ENCODE results near the gene CIB4.
"Not testable (repeated sequence)": the region's sequence is repeated elsewhere in the genome, so short reads cannot be mapped to it uniquely, and the experiment has no call there.

The CIB4 gene

DNA sequence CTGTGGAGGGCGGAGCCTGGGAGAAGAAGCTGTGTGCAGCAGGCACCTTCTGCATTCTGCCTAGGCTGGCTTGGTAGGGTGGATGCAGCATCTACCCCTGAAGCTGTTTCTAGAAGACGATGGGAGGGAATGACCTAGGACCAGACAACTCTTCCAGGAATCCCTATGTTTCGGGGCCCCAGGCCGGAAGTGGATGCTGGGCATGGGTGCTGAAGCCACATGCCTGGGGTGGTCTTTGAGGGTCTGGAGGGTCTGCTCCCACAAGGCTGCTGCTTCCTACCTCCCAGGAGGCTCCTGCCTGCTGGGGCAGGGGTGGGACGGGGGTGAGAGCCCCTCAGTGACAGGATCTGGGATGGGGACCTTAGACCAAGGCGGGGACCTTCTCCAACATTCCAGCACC lies 61.0 kb downstream of the CIB4 start:
- DNase-seq = no peak

DNA sequence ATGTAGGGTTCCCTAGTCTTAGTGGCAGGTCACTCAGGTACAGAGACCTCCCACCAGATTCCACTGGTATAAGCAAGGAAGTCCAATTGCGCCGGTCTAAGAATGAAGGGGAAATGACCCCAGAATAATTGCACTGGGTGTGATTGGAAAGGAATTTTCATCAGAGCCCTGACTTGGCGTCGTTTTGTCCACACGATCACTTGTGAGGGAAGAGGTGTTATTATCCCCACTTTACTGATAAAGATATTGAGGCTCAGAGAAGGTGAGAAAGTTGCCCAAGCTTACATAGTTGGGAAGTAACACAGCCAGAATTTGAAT lies 61.5 kb downstream of the CIB4 start:
- no peak for DNase-seq

DNA sequence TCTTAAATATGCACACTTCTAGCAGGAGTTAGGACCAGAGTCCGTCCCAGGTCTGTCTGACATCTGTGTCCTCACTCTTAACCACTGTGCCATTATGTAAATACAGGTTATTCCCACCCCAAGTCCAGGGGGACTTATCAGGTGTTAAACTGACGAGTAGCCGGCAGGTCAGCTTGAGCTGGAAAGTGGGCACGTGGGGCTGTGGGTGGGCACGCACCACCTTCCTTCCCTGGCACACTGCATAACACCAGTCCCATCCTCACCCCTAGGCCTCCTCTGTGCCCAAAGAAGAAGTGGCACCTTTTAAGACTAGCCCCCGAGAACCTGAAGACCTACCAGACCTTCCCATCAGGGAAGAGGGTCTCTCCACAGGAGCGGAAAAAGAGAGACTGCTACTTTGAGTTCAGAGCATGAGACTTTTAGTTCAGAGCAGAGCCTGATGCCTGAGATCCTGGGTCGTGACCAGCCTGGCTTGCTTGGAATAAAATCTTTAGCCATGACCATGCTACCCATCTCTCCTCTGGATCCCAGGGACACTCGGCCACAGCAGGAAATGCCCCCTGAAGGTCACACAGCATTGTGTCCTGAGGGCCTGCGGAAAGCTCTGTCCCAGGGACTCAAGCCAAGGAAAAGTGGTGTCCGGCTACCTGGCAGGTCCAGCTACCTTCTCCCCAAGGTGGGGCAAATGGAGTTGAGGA lies 62.0 kb downstream of the CIB4 start:
- no peak for DNase-seq

DNA sequence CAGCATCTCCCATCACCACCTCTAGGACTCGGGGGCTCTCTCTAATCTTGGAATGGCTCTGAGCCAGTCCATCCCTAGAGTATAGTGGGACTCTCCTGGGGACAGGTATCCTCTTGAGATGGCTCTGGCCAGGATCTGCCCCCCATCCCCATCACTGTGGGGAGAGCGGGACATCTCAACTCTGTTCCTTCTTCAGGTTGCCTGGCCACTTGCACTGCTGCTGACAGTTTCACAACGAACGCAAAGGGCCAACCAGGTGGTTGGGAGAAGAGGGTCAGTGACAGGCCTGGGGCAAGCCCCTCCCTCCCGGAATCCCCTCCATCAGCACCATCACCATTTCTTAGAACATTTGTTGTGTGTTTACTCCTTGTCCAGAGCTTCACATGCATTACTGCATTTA lies 62.6 kb downstream of the CIB4 start:
- no peak for DNase-seq

DNA sequence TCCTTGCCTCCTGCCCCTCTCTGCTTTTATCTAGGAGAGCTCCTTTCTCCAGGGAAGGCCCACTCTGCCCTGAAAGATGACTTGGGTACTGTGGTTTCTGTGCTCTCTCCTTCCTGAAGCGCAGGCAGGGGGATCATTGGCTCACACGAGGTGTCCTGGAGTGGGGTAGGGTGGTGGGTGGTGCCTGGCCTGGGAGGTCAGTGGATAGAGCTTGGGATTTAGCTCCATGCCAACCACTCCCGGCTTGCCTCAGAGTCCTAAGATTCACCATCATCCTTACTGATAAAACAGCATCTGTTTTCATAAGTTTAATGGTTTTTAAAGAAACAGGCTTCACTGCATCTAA lies 63.1 kb downstream of the CIB4 start:
- no peak for DNase-seq

DNA sequence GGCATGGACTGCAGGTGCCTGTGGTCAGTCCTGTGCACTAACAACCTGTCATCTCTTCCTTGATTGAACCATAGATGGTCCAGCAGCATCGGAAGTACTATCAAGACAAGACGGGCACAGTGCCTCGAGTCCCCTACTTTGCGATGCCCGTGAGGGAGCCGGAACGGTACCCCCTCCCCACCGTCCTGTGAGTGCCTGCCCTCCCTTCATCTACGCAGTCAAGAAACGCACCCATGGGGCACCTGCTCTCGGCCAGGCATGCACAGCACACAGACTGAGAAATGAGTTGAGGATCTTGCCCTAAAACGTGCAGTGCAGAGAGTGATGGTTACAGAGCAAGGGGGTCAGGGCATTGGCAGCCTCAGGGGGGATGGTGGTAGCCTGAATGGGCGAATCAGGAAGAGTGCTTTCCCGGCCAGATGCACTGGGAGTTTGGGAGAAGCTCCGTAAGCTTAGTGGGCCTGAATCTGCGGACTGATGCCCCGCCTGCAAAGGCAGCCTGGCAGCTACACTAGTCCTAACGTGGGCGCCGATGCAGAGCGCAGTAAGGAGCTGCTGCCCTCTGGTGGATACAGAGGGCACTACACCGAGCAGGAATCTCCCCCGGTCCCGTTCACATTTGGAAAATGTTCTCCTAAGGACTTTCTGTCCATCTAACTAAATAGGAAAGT lies 63.6 kb downstream of the CIB4 start:
- peak; percentile 55 for DNase-seq

DNA sequence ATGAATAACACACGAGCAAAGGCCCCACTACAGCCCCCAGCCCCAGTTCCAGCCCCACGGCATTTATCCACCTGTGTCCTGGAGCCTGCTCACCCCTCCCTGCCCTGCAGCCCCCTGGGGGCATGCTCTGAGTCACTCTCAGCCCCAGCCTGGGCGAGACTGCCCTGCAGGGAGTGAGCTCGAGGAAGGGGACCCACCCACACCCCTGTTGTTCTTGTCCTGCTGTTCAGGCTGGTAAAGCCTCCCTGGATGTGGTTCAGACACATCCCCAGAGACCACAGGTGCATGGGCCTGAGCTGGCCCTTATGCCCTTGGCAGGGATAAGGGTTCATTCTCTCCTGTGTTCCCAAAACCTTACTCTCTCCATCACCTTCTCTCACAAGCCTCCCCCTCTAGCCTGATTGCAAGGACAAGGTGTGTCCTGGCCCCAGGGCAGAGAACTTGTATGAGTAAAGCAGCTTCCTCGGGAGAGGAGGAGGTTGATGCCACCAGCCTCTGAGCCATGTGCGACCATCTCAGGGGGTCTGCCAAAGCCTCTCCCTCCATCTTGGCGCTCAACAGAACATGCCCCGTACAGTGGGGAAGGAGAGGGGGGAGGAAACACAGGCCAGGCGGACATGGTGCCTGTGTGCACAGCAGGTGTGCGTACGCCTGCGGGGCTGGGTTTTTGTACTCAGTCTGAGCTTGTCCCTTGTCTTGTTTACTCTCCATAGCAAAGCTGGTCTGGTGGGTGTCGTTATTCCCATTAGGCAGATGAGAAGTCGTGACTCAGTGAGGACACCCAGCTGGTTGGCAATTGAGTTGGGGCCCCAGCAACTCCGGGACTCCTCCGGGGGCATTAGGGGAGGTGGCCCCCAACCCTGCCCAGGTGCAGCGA lies 64.4 kb downstream of the CIB4 start:
- DNase-seq = no peak

DNA sequence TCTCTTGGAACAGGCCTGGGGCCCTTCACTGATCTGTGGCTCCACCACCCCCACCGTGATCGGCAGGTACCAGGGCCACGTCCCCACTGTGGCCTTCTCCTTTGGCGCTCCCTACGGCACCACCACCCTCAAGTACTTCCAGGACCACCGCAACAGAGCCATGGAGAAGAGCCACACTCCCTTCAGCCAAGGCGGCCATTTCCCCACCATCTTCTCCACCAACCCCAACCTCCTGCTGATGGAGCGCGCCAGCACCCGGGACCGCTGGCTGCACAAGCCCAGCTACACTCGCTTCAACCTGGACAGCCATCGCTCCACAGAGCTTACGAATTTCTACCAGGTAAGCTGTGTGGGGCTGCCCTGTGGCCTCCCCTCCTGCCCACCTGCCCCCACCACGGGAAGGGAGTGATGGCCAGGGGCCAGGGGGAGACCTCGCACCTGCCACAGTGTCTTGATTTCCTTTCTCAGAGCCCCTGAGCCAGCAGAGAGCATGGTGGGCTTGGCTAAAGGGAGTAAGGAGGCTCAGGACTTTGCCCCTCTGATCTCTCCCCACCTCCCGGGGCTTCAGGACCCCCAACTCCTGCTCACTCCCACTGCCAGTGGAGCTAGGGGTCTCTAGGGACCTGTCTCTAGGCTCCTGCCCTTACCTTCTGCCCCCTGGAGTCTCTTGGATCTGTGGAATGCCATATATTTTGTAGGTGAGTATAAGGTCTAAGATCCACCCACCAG lies 65.2 kb downstream of the CIB4 start:
- DNase-seq = no peak

DNA sequence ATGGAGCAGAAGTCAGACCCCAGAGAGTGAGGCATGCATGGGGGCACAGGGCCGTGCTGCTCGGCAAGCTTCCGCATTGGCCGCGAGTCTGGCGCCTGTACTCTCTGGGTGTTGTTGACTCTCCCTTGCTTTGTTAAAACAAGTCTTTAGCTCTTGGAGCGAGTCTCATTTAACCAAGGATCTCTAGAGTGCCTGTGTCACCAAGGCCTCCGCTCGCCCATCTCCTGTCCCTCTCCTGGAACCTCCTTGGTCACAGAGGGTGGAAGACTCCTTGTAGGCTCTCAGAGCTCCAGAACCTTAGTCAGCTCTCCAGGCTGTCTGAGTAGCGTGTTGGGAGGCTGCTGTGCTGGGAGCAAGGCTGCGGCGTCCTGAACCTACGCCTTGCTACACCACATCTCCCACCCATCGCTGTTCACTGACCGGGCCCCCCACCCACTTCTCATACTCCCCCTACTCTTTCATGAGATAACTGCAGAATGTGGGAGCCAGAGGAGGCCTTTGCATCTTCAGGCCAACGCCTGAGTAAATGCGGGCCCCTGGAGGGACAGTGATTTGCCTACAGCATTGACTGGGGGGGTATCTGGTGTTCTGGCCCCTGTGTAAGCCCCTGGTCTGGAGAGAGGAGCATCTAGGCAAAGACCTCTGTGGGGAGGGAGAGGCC lies 66.1 kb downstream of the CIB4 start:
- no peak for DNase-seq

DNA sequence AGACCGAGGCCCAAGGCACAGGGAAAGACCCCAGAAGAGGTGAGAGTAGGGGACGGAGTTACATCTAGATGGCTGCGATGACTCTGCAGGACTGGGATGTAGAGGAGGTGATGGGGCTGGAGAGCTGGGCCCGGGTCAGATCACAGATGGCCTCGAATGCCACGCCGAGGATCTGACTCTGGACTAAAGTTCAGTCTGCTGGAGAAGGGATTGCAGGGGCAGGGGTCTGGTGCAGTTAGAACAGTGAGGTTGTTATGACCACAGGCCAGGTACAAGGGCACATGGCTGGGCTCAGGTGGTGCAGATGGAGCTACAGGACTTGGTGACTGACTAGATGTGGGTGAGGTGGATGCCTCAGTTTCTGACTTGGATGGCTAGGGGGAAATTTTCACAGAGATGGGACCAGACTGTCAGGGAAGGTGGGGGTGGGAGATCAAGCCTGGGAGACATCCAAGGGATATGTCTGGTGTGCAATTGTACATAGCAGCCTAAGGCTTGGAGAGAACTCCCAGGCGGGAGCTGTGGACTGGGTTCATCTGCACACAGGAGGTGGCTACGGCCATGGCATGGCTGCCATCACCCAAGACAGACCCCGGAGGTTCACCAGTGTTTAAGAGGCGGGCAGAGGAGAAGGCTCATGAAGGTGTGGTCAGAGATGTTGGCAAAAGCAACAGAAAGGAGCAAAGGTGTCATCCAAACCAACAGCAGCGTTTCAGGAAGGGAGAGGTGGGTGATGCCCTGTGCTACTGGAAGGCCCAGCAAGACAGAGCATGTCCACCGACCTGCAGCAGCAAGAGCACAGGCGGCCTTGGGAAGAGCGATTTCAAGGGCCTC lies 66.9 kb downstream of the CIB4 start:
- no peak for DNase-seq

DNA sequence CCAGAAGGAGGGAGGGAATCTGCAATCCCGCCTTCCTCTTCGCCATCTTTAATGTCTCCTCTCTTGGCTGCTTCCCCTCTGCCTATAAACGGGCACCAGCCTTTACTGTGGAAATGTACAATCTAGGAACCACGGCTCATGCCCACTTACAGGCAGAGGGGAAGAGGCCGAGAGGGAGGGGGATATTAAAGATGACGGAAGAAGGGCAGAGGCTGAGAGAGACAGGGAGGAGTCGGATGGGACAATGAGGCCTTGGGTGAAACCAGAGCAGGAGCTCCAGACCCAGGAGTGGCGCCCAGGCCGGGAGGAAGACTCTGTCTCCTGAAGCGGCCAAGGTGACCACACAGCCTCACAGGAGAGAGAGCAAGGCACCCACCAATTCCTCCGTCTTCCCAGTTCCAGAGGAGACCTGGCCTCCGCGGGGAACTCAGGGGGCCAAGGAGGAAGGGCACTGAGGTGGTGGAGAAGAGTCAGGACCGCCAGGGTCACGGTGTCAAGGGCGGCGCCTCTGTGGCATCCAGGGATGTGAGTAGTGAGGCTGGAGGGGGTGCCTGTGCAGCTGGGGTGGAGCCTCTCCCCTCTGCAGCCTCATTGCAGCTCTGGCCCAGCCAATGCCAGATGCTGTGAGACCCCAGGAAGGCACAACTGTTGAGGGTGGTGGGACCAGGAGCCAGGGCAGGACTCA lies 67.8 kb downstream of the CIB4 start:
- no peak for DNase-seq

DNA sequence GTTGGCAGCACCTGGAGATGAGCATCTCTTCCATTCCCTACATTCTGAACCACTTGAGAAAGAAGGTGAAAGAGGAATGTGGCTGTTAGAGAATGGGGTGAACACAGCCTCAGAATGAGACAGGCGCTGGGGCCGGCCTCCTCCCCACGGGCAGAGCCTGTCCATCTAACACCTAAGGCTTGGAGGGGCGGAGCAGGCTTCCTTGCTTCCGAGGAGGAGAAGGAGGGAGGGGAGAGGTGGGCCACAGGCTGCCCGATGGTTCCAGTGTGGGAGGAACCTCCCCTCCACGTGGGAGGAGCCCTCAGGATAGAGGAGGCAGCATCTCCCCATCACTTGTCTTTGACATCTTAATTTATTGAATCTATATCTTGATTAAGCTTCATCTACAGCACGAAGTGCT lies 68.6 kb downstream of the CIB4 start:
- no peak for DNase-seq

DNA sequence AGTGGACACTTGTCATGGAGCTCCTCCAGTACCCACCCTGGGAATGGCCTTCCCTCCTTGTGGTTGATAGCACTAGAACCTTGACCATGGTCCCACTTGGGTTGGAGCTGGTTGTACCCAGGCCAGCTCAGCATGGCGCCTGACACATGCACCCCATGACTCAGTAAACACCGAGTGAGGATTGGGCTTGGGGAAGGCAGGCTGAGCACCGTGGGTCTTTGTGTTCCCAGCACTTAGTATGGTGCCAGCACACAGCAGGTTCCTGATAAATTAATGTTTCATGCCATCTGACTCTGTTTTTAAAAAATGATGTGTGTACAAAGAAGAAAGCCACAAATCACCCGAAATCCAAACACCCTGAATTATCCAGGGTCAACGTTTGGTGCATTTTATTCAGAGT lies 69.8 kb downstream of the CIB4 start:
- DNase-seq = no peak

DNA sequence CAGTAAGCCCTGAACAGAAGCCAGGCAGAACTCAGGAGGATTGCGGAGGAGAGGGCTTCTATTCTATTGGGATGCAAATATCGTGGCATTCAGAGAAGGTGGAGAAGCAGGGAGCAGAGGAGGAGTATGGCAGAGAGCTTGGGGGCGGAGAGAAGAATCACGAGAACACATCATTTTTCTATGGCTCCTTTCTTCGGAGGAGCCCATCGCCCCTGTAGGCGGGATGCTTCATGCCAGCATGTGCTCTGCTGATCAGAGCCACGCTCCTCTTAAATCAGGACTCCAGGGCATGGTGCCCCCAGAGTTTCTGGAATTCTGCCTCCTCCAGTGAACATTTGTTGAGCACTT lies 71.1 kb downstream of the CIB4 start:
- DNase-seq = no peak

DNA sequence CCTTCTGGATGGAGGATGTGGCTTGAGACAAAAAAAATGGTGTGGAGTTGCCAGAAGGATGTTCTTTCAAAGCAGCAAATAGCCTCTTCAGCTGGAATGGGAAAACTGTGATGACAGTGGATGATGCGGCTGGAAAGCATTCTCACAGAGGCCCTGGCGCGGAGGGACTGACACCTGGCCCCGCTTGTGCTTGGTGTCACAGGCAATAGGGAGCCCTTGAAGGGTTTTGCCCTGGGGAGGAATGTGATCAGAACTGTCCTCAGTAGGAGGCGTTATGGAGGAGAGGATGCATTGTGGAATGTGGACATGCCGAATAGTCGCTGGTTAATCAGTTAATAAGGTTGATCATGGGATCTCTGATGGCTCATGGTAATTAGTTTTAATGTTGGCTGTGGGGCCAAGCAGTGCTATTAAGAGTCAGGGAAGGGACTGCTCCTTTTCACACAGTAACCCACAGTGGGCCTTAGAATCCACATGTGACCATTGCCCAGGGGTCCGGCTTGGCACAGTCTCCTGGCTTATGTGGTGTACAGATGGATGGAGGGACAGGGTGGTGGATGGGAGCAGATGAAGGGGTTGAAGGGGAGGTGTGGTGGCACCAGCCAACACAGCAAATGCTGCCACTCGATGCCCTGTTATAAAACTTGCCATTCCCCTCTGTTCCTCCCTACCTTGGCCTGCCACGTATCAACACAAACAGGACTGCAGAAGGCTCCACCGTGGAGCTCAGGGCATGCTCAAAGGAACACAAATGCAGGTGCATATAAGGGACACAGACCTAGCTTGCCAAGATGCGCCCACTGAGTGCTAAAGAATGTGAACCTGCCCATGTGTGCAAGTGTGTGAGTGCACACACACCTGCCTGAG lies 71.7 kb downstream of the CIB4 start:
- DNase-seq = no peak

DNA sequence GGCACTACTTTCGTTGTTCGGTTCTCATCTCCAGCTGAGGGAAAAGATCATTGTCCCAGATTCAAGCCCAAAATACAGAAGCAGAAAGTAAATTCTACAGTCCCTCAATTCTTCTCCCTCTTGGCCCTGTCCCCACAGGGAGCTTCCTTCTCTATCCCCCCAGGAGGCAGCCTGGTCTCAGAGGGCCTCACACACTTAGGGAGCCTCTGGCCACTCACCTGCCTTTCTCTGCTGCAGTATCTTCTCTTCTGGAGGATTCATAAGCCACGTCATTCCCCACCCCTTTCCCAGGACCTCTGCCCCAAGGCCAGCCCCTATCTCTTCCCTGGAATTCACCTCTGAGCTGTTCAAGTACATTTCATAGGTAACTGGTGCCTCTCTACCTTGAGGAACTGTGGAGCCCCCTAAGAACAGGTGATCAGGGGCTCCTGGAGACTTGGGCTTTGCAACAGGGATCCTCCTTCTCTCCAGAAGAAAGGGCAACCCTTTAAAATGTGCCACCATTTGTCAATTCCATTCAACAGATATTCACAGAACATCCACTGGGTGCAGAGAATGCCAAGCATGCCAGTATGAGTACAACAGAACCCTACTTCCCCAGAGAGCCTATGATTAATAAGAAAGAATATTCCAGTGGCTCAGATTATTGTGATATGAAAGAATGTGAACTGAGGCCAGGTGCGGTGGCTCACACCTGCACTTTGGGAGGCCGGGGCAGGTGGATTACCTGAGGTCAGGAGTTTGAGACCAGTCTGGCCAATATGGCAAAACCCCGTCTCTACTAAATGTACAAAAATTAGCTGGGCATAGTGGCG lies 72.9 kb downstream of the CIB4 start:
- DNase-seq = no peak

DNA sequence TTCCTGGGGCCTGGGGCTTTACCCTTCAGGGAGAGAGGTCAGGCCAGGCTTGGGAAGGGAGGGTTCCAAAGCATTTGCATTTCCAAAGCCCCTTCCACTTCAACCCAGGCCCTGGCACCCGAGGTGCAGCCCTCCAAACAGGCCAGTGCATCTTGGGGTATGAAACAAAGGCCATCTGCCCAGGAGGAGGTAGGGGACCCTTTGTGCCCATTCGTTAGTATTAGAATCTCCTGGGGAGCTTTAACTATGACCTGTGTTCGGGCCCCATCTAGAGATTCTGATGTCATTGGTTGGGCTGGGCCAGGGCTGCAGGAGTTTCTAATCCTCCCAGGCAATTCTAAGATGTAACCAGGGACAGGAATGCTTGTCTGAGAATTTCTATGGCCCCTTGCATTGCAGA lies 73.6 kb downstream of the CIB4 start:
- DNase-seq = no peak

DNA sequence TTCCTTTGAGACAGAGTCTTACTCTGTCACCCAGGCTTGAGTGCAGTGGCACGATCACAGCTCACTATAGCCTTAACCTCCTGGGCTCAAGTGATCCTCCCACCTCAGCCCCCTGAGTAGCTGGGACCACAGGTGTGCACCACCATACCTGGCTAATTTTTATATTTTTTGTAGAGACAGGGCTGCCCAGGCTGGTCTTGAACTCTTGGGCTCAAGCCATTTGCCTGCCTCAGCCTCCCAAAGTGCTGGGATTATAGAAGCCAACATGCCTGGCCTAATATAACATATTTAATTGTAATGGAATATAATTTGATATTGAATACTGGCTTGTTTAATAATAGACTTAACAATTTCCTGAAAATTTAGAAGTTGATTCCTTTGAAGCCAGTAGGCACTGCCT lies 74.4 kb downstream of the CIB4 start:
- DNase-seq = not testable (repeated sequence)

DNA sequence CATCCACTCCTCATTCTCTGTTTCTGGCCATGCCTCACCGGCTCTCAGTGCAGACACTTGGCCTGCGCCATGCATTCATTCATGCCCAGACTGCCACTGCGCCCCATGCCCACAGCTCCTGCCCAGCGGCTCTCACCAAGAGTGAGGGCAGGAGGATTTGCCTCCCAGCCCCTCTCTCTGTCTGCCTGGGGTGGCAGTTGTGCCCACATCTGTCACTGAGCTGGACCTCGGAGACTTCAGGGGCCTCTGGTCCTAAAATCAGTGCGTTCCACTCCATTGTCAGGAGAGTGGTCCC lies 75.1 kb downstream of the CIB4 start:
- DNase-seq = no peak

DNA sequence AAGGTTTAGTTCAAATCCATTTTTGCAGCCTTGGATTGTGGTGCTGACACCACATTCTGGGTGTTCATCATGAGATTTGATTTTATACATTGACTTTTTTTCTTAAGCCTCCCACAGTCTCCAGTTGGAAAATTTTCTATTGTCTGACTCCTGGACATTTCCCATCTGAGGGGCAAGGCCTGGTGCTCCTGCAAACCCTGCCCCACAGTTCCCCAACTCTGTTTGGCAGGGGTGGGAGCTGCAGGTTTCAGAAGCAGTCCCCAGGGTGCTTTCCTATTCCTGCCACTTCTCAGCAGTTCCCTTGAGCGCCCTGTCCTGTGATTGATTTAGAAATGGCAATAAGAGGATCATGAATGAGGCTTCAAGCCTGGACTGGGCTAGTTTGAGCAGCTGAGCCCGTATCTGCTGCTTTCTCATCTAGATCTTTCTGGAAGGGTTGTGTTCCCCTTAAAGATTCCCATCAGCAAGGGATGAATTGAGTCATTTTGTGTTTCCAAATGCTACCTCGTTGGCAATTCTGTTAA lies 77.0 kb downstream of the CIB4 start:
- DNase-seq = no peak
